ENCODE data around the gene KCNH6. TPM values are rescaled to one million over a fixed set of nuclear protein-coding genes. Genes with fewer than 3 reads are reported as not detected.

The KCNH6 gene
- total RNA-seq, 6 donors from 2014 or later: 0.22 to 4.2 (median 0.31) TPM; not detected in 2

GRCh38 chr17:63534816-63535455 is 11.8 kb downstream of the KCNH6 start:
- Histone ChIP-seq H3K9me3 (no peaks in the 10 kb centered on the region), H3K27ac (no peak overlapping the region), H3K4me1 (peaks cover 0 to 9% (median 6%) of the 10 kb centered on the region in 4 donors), H3K27me3 (peaks cover 0 to 15% (median 3%) of the 10 kb centered on the region in 4 donors), H3K36me3 (no peaks in the 10 kb centered on the region), H3K4me3 (no peak overlapping the region)
- TF ChIP-seq CTCF (IDR thresholded peaks at IDR 0.05) (no peak), POLR2AphosphoS5 (IDR thresholded peaks at IDR 0.05) (no peak), POLR2A (IDR thresholded peaks at IDR 0.05) (no peak), EP300 (IDR thresholded peaks at IDR 0.05) (no peak)
- no peak for ATAC-seq (ENCODE audit: low FRiP score in 2 of 2)
- DNase-seq: peak in 1 of 2 donors; percentile 69
- 89 to 91% methylated on average over 13 of the region's 13 CpGs for WGBS, 2 donors

- H3K4me1 ChIP-seq: peaks cover 0 to 9% (median 6%) of the 10 kb centered on the region in 4 donors
- H3K9me3 ChIP-seq: no peaks in the 10 kb centered on the region
- no peak overlapping the region for H3K4me3 ChIP-seq
- 93 to 97% methylated on average over 19 to 24 of the region's 24 CpGs for WGBS, 2 donors
- H3K27me3 ChIP-seq: peaks cover 0 to 15% (median 3%) of the 10 kb centered on the region in 4 donors
- ATAC-seq (ENCODE audit: low FRiP score in 2 of 2) (no peak), DNase-seq (peak in 1 of 2 donors; percentile 79)
- H3K27ac ChIP-seq: no peak overlapping the region
- no peaks in the 10 kb centered on the region for H3K36me3 ChIP-seq
- TF ChIP-seq EP300 (IDR thresholded peaks at IDR 0.05): no peak
- no peak for TF ChIP-seq POLR2AphosphoS5 (IDR thresholded peaks at IDR 0.05)
- no peak for TF ChIP-seq POLR2A (IDR thresholded peaks at IDR 0.05)
- TF ChIP-seq CTCF (IDR thresholded peaks at IDR 0.05): no peak
Observed at GRCh38 chr17:63535640-63536039, 12.5 kb downstream of the KCNH6 start.

- WGBS, 2 donors: 86 to 87% methylated on average over 4 of the region's 4 CpGs
- Histone ChIP-seq H3K27me3 (peaks cover 0 to 15% (median 3%) of the 10 kb centered on the region in 4 donors), H3K36me3 (no peaks in the 10 kb centered on the region), H3K9me3 (no peaks in the 10 kb centered on the region), H3K4me3 (no peak overlapping the region), H3K27ac (no peak overlapping the region), H3K4me1 (peaks cover 0 to 9% (median 6%) of the 10 kb centered on the region in 4 donors)
- ATAC-seq (ENCODE audit: low FRiP score in 2 of 2) (no peak), DNase-seq (no peak)
- no peak for TF ChIP-seq EP300 (IDR thresholded peaks at IDR 0.05)
- TF ChIP-seq CTCF (IDR thresholded peaks at IDR 0.05): no peak
- no peak for TF ChIP-seq POLR2AphosphoS5 (IDR thresholded peaks at IDR 0.05)
- TF ChIP-seq POLR2A (IDR thresholded peaks at IDR 0.05): no peak
Observed at GRCh38 chr17:63537001-63537400, 13.8 kb downstream of the KCNH6 start.

GRCh38 chr17:63537991-63538692 is 15.0 kb downstream of the KCNH6 start:
- ATAC-seq (ENCODE audit: low FRiP score in 2 of 2): no peak
- 8 to 17% methylated on average over 4 to 39 of the region's 62 CpGs for WGBS, 2 donors

More at GRCh38 chr17:63537991-63538692, 15.0 kb downstream of the KCNH6 start:
- H3K27ac ChIP-seq: no peak overlapping the region
- H3K9me3 ChIP-seq: no peaks in the 10 kb centered on the region
- TF ChIP-seq EP300 (IDR thresholded peaks at IDR 0.05) (no peak), POLR2A (IDR thresholded peaks at IDR 0.05) (no peak), POLR2AphosphoS5 (IDR thresholded peaks at IDR 0.05) (no peak), CTCF (IDR thresholded peaks at IDR 0.05) (no peak)
- peaks cover 0 to 15% (median 3%) of the 10 kb centered on the region in 4 donors for H3K27me3 ChIP-seq
- H3K36me3 ChIP-seq: no peaks in the 10 kb centered on the region
- peak overlapping the region in 1 of 4 donors; percentile 10 for H3K4me3 ChIP-seq
- peak in 1 of 2 donors; percentile 85 for DNase-seq
- peaks cover 0 to 9% (median 6%) of the 10 kb centered on the region in 4 donors for H3K4me1 ChIP-seq
